Activated CD4-positive, alpha-beta T cell treated with anti-CD3 and anti-CD28 coated beads for 4 hours (primary cell): ENCODE results near the gene NUDT14.

Experiments used
- DNase-seq, 2 donors: peaks; one replicate each; pipeline ENCODE4 v3.0.0-alpha.2; 2020

Gene NUDT14

GRCh38 chr14:105172476-105172875 is 8.6 kb downstream of the NUDT14 start:
- no peak for DNase-seq

- no peak for DNase-seq
These were observed 10.0 kb downstream of the NUDT14 start for GRCh38 chr14:105171004-105171673.

- peak in 1 of 2 donors; percentile 42 for DNase-seq
These were observed 11.1 kb downstream of the NUDT14 start for GRCh38 chr14:105169776-105170655.

- peak; percentile 36 to 58 for DNase-seq
These were observed 12.1 kb downstream of the NUDT14 start for GRCh38 chr14:105168979-105169507.

GRCh38 chr14:105168496-105168978 is 12.6 kb downstream of the NUDT14 start, which contains the start of gene JAG2:
TSS of gene JAG2 (minus strand) at chr14:105168776. CDS start at chr14:105168420, 356 bp downstream.
- DNase-seq: peak; percentile 53 to 68

DNA sequence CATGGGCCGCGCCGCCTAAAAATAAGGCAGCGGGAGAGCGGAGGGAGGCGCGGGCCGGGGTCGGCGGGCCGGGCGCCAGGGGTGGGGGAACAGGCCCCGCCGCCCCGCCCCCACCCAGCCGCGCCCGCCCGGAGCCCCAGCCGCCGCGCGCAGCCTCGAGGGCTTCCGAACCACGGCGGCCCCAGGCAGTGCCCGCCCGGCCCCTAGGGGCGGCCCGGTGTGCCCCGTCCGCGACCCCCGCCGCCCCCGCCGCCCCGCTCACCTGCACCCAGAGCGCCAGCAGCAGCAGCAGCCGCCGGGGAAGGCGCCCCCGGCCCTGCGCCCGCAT is 13.1 kb downstream of the NUDT14 start:
- no peak for DNase-seq

GRCh38 chr14:105167303-105168092 is 13.6 kb downstream of the NUDT14 start:
- DNase-seq: no peak

DNA sequence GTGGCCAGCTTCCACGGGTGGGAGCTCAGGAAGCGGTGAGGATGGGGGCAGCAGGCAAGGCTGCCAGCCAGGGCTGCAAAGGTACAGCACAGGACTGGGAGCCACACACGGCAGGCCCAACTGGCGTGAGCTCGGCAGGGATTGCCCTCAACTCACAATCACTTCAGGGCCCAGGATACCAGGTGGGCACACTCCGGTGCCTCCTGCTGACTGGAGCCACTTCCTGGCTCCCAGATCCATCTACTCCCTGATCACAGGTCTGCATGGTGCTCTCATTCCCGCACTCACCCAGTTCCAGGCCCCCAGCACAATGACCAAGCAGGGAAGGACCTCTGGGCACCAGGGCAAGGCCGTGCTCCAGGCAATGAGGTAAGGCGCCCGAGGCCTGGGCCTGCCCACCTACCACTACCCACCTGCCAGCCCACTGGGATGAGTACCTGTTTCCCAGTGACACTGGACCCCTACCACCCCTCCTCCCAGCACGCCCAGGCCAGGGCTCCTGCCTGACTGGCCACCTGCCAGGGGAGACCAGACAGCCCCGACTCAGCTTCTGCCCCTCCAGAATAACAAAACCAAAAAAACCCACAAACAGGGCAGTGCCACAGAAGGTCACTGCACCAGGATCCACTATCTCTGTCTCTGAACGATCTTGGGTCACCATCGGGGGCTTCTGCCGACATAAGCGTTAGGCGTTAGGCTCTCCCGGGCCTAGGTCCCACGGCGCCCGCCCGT is 14.4 kb downstream of the NUDT14 start:
- DNase-seq: no peak

GRCh38 chr14:105165761-105166485 is 15.2 kb downstream of the NUDT14 start:
- no peak for DNase-seq

GRCh38 chr14:105165134-105165704 is 15.9 kb downstream of the NUDT14 start:
- DNase-seq: no peak

- no peak for DNase-seq
These were observed 17.9 kb downstream of the NUDT14 start for GRCh38 chr14:105163040-105163742.

GRCh38 chr14:105162669-105162979 is 18.5 kb downstream of the NUDT14 start:
- DNase-seq: no peak

GRCh38 chr14:105161964-105162668 is 19.0 kb downstream of the NUDT14 start:
- DNase-seq: no peak

DNA sequence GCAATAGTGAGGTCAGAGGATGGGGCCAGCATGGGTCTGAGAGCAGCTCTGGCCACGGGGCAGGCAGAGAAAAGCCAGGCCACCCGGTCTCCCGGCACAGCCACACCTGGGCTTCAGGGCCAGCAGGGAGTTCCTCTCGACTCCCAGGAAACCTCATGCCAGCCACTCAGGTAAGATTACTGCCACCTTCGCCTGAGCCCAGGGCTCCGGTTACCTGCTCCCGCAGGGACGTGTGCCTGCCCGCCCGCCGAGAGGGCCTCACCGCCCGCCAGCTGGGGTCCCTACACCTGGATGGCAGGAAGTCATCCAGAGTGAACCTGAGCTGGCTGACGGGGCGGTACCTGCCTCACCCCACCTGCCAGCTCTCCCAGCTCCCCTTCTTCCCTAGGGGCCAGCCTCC is 19.8 kb downstream of the NUDT14 start:
- no peak for DNase-seq

GRCh38 chr14:105160776-105161175 is 20.3 kb downstream of the NUDT14 start:
- DNase-seq: no peak

DNA sequence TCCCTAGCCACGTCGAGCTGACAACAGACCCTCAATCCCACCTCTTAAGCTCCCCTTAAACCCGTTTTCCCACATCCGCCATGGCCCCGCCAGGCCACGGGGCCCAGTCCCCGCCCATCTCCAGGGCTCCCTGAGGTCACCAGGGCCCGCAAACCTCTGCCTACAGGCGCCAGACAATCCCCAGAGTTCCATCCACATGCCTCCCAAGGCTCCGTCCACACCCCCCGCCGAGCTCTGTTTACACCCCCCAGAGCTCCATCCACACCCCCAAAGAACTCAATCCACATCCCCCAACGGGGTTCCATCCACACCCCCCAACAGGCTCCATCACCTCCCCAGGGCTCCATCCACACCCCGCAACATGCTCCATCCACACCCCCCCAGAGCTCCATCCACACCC is 21.8 kb downstream of the NUDT14 start:
- no peak for DNase-seq

DNA sequence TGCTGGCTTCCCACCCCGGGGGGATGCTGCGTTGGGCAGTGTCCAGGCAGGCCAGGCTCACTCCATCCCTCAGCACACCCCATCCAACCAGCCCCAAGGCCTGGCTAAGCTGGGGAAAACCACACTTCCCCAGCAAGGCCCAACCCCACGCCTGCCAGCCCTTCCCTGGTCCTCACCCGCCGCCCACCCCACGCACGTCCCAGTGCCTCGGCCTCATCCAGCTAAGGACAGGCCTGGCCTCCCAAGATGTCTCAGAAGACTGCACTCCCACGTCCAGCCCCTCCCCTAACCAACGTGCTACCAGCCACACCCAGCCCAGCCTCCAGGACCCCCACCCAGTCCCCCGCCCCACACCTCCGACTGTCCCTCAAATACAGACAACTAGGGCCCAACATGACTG is 22.3 kb downstream of the NUDT14 start:
- no peak for DNase-seq

DNA sequence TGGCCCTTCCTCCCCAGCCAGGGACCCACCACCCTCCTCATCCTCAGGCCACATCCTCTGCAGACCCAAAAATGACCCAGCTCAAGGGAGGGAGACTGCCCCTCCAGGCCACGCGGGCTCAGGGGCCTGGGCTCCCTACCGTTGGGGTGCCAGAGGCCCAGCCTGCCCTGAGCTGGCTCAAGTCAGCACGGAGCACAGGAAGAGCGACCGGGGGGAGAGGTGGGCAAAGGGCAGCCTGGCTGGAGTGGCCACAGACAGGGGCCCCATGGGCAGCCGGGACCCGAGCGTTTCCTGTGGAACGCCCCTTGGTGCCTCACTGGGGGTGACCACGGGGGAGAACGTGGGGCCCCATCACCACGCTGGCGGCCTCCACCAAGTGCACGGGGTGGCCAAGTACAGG is 23.2 kb downstream of the NUDT14 start:
- no peak for DNase-seq

- no peak for DNase-seq
These were observed 24.4 kb downstream of the NUDT14 start for GRCh38 chr14:105156414-105157375.
